GM21515 (cell line): ENCODE data around the gene ACSS2.
"Not testable (repeated sequence)": the region's sequence is repeated elsewhere in the genome, so short reads cannot be mapped to it uniquely, and the experiment has no call there.

Source experiments
- ATAC-seq: cut with Tn5 transposase; IDR thresholded peaks from one replicate; pipeline ENCODE4 v1.9.1; 2021; ENCODE audit not compliant: unreplicated experiment

The ACSS2 gene

DNA sequence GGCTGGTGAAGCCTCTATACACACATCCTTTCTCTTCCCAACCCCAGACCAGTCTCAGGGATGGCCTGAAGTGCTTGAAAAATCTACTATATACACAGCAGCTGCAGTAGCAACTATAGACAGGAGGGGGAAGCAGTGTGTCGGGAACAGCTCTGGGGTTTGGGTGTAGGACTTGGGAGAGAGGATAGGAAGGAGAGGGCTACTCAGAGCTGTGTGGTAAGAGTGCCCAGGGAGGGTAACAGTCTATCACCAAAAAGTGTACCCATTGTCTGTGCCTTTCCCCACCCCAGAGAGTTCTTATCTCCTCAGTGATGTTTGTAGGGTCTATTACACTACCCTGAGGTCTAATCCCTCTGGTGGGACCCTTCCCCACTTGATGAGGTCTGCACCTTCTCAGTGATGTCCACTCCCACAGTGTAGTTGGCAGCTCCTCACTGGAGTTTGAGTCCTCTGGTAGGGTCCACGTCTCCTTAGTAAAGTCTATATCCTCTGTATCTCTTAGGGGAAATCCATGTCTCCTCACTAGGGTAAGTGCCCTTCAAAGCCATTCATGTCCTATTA lies 2.2 kb upstream of the ACSS2 start:
- ATAC-seq = no peak

DNA sequence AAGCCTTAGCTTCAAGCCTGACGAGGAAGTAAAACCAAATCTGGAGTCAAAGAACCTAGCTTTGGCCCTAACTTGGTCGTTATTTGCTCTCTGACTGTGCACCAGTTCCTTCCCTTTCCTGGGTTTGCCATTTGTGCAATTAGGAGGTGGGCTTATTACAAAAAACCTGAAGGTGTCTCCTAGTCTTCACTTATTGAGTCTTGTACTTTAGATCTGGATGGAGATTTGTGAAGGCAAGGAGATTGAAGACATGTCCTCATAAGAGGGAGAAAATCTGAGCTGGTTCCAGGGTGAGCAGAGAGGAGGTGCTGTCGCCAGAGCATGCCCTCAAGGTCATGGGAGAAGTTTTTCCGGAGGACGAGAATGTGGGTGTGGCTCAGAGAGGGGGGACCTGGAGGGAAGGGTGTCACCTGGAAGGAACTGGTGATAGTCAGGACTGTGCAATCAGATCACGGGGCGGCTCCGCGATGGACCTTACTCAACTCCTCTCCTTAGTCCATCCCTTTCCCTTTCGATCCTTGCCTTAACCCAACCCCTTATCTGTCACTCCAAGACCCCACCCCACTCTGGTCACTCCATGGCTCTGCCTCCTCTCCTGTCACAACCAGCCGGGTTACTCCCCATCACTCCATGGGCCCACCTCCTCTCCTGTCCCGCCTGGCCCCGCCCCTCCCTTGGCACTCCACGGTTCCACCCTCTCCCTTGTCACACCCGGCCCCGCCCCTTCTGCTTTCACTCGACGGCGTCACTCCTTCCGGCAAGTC lies 588 bp upstream of the ACSS2 start:
- ATAC-seq = peak; percentile 70

- ATAC-seq = no peak
Observed at GRCh38 chr20:34880215-34880850, 3.9 kb downstream of the ACSS2 start.

DNA sequence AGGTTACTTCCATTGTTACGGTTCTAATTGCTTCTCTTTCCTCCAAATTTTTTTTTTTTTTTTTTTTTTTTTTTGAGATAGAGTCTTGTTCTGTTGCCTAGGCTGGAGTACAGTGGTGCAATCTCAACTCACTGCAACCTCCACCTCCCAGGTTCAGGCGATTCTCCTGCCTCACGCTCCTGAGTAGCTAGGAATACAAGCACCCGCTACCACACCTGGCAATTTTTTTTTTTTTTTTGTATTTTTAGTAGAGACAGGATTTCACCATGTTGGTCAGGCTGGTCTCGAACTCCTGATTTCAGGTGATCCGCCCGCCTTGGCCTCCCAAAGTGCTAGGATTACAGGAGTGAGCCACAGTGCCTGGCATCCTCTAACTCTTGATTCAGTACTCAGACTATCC lies 4.6 kb downstream of the ACSS2 start:
- ATAC-seq = not testable (repeated sequence)

DNA sequence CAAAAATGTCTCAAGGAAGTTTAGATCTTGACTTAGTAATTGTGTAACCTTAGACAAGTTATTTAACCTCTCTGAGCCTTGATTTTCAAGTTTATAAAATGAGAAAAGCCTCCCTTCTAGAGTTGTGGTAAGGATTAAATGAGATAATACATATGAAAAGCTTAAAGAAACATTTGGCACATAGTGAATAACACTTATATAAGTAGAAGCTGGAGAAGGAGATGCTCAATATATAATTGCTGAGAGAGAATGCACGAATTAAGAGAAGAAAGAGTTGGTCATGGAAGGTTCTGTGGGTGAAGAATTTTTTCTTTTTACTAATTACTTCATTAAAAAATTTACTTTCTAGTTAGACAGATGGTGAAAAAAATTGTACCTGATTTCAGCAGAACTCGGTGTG lies 5.3 kb downstream of the ACSS2 start:
- ATAC-seq = no peak

DNA sequence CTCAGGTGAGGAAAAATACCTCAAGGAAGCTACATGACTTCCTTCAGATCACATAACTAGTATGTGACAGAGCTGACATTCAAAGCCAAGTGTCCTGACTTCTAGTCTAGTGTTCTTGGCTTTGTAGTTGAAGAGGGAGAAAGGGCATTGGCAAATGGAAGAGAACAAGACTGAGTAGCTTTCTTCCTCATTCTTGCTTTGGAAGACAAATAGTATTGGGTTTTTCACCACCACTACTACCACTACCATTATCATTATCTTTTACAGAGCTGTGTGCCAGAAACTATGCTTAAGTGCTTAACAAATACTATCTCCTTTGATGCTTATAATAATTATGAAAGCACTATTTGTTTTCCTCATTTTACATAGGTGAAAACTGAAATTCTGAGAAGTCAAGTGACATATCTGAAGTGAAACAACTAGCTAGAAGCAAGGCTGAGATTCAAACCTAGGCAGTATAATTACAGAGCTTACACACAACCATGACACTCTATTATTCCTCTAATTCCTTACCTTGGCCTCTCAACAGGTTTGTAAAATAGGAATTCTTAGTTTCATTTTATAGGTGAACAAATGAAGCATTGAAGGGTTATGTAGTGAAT lies 6.8 kb downstream of the ACSS2 start:
- no peak for ATAC-seq

GRCh38 chr20:34883809-34884208 lies 7.4 kb downstream of the ACSS2 start:
- ATAC-seq = no peak

GRCh38 chr20:34884260-34884659 lies 7.8 kb downstream of the ACSS2 start:
- ATAC-seq = no peak

DNA sequence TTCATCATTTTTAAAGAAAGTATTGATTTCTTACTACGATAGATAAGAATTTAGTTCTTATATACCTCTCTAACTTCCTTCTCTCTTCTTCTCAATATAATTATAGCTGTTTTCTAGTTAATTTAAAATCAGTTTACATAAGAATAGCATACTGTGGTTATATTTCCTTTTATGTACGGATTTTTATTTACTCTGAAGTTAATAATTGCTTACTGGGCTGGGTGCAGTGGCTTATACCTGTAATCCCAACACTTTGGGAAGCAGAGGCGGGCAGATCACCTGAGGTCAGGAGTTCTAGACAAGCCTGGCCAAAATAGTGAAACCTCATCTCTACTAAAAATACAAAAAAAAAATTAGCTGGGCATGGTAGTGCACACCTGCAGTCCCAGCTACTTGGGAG lies 9.7 kb downstream of the ACSS2 start:
- no peak for ATAC-seq

- ATAC-seq = no peak
Observed at GRCh38 chr20:34887023-34887422, 10.6 kb downstream of the ACSS2 start.

DNA sequence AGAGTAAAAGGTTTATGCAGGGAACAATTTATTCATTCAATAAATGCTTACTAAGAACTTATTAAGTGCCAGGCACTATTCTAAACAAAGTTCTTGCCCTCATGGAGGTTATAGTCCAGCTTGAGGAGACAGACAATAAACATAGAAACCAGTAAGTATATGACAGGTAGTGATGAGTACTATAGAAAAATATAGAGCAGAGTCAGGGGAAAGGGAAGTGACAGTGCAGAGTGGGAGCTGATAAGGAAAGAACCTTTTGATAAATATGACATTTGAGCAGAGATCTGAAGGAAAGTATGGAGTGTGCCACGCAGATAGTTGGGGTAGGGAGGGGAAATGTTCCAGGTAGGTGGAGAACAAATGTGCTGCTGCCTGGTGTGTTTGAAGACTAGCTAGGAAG lies 12.1 kb downstream of the ACSS2 start:
- no peak for ATAC-seq

DNA sequence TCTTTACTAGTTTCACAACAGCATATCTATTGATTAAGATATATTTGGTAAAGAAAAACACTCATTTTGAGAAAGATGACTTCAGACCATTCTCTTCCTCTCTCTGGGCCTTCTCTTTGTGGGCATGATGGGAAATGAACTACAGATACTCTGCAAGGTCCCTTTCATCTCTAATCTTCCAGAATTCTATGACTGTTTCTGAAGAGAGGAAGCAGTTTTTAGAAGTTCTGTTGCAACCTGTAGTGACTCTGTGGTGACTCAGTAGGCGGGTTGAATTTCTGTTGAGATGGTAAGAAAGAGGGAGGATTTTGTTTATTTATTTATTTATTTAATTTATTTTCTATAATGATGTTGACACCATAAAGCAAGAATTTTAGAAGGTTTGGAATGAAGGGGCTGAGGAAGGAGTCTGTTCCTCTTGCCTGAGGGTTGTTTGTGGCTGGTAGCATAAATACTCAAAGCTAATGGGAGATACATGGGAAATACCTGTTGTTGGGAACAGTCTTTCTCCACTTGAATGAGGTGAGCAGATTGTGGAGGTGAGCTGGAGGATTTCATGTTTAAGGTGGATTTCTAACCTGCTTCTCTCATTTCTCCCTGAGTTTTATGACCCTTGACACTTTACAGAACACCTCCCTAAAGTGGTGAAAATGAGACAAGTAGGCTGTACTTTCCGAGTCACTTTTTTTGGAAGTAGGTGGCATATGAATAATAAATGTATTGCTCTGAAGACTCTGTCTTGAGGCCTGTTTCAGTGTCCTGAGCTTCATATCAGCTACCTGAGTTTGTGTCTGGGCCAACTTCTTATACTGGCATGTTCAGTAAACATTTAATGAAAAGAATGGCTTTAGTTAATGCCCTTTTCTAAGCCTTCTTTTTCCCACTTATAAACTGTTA lies 15.0 kb downstream of the ACSS2 start:
- no peak for ATAC-seq

GRCh38 chr20:34892671-34893070 lies 16.3 kb downstream of the ACSS2 start:
- no peak for ATAC-seq

DNA sequence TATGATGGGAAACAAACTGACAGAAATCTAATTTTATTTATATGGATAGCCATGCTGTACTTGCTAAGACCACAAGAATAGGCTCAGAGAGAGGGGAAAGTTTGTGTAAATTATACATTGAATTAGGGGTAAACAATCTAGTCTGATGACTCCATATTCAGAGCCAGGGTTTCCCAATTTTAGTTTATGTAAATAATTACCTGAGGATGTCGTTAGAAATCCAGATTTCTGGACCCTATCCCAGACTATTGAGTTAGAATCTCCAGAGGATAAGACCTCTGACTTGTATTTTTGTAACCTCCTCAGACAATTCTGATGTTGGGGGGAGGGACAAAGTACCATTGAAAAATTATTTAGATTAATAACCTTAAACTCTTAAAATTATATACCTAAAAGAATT lies 18.3 kb downstream of the ACSS2 start:
- ATAC-seq = no peak

GRCh38 chr20:34895465-34895864 lies 19.1 kb downstream of the ACSS2 start:
- no peak for ATAC-seq

DNA sequence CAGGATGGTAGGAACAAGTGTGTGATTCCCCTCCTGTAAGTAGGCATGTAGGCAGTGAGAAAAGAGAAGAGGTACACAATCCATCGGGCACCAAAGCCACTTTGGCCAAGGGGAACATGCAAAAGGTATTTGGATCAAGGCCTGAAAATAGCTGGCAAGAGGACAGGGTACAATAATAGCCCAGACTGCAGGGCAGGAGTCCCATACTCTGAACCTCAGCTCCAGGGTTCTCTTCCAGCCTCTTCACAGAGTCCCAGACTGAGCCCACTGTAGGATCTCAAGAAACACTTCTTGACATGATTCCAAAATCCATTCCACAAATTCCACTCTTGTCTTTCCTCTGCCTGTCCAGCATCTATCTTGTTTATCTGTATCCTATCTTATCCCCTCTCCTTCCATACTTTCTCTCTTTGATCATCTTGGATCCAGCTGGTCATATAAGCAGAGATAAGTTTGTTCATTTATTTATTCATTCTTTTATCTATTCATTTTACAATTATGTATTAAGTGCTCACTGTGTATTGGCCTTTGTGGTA lies 19.7 kb downstream of the ACSS2 start:
- ATAC-seq = no peak

DNA sequence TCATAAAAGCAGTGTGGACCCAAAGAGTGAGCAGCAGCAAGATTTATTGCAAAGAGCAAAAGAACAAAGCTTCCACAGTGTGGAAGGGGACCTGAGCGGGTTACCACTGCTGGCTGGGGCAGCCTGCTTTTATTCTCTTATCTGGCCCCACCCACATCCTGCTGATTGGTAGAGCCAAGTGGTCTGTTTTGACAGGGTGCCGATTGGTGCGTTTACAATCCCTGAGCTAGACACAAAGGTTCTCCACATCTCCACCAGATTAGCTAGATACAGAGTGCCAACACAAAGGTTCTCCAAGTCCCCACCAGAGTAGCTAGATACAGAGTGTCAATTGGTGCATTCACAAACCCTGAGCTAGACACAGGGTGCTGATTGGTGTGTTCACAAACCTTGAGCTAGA lies 21.7 kb downstream of the ACSS2 start:
- ATAC-seq = not testable (repeated sequence)

- ATAC-seq = not testable (repeated sequence)
Observed at GRCh38 chr20:34898731-34899130, 22.3 kb downstream of the ACSS2 start.

DNA sequence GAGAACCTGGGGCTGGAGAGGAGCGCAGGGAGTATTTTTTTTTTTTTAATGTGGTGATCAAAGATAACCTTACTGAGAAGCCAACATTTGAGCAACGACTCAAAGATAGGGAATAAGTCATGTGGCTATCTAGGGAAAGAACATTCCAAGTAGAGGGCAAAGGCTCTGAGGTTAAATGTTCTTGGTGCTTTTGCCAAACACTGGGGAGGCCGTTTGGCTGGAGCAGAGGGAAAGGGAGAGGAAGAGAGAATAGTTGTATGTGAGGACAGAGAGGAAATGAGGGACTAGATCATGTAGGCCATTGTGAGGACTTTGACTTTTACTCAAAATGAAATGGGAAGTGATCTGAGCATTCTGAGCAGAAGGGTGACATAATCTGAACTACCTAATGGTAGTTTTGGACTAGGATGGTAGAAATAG lies 27.8 kb downstream of the ACSS2 start:
- ATAC-seq = no peak

DNA sequence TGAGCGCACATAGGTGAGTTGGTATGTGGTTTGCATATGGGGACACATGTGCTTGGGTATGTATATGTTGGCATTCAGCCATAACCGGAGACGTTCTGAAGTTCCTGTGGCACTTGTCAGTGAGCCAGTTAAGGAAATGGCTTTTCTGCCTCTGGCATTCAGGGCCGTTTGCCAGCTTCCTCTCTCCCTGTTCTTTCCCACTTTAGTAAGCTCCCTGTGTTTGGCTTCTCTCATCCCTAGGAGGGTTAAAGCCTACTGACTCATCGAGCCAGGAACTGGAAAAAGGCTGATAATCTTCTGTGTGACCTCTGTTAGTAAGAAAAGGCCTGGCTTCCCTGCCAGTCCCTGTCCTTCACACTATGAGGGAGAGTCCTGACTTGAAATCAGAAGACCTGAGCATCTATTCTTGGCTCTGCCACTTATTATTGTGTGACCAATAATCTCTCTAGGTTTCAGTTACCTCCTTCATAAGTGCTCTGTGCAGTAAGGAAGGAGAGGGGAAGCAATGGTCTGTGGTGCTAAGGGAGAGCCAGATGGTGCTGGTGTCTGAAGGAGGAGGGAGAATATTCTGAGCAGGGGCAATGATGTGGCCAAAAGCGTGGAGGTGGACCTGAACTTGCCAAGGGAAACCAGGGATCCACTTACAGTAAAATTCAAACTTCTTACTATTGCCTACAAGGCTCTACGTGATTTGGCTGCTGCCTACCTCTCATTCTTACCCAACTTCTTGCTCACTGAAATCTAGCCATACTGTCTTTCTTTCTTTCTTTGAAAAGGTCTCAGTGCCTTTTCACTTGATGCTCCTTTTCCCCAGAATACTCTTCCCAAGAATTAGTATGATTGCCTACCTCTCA lies 31.4 kb downstream of the ACSS2 start:
- ATAC-seq = no peak
